ENCODE measurements around the gene RANBP1.

The RANBP1 gene

DNA sequence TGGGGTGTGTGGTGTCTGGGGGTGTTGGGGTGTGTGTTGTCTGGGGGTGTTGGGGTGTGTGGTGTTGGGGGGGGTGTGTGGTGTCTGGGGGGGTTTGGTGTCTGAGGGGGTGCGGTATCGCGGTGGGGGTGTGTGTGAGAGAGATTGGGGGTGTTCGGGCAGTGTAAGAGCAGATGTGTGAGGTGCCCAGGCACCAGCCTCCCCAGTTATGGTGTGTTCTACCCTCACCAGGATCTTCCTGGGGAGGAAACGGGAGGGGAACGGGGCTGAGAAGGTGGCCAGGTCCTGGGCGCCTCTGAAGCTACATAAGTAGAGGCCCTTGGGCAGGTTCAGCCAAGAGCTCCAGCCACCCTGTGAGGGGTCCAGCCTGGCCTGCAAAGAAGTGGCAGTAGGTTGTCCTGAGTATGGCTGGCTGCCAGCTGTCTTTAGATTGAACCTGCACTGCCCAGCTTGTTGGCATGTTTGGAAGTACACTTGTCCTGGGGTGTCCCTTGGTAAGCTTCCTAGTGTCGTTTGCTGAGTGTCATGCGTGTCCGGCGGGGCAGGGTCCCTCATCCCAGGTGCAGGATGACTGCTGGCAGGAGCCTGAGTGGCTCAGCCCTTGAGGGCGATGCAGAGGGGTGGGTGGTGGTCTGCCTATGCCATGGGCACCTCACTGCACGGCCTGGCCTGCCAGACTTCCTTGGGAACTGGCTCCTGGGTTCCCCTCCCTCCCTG, 7.6 kb downstream of the RANBP1 start:
- DNase-seq (ENCODE audit: low read depth in 3 of 3, low spot score in 1 of 3): no peak

DNA sequence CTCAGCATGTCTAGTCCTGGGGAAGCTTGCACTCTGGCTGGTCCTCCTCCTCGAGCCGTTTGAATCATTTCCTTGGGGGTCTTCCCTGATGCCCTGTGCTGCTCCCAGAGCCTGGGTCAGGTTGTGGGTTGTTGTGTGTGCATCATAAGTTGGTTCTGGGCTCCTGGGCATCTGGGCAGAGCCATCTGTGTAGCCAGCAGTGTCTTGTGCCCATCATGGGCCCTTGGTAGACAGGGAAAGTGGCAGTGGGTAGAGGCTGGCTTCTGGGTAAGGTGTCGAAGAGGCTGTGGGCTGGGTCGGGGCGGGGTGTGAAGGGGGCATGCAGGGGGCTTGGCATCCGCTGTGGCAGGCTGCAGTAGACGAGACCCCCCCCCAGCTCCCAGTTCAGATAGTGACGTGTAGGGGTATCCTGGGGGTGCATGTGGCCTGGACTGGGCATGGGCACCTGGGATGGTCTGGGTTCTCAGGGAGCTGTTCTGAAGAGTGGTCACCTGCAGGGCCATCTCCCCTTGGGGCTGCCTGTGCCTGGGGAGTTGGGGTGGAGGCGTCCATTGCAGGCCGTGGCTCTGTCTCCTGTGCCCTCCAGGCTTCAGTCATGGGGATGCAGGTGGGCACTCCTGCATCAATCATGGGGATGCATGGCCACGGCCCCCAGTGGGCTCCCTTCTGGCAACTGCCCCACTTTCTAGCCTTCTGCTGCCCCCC, 8.3 kb downstream of the RANBP1 start:
- DNase-seq (ENCODE audit: low read depth in 3 of 3, low spot score in 1 of 3): no peak

GRCh38 chr22:20125201-20126174, 9.6 kb downstream of the RANBP1 start:
- DNase-seq (ENCODE audit: low read depth in 3 of 3, low spot score in 1 of 3): no peak

DNA sequence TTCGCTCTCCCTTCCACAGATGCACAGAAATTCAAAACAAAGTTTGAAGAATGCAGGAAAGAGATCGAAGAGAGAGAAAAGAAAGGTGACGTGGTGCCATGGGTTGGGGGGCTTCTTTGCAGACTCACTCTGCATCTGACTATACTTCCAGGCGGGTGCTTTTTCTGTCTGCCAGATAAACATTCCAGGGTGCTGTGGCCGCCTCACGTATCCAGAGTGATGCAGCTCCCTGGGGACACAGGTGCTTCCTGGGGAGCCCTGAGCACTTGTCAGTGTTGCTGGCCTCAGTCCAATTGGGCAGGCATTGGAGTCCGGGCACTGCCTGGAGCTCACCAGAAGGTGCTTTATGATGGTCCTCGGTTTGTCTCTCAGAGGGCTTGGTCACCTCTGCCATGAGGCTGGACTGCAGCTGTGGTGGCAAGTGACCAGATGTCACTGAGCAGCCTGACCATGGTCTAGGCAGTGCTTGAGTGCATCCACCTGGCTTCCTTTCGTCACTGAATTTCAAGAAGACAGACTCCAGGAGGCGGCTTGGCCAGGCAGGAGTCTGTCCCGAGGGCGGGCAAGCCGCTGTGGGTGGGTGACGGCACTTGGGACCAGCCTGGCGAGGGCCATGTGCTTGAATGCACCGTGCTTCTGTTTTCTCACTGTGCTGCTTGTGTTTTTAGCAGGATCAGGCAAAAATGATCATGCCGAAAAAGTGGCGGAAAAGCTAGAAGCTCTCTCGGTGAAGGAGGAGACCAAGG, 10.6 kb downstream of the RANBP1 start:
- DNase-seq (ENCODE audit: low read depth in 3 of 3, low spot score in 1 of 3): no peak

GRCh38 chr22:20127318-20127868, 11.5 kb downstream of the RANBP1 start:
- no peak for DNase-seq (ENCODE audit: low read depth in 3 of 3, low spot score in 1 of 3)

DNA sequence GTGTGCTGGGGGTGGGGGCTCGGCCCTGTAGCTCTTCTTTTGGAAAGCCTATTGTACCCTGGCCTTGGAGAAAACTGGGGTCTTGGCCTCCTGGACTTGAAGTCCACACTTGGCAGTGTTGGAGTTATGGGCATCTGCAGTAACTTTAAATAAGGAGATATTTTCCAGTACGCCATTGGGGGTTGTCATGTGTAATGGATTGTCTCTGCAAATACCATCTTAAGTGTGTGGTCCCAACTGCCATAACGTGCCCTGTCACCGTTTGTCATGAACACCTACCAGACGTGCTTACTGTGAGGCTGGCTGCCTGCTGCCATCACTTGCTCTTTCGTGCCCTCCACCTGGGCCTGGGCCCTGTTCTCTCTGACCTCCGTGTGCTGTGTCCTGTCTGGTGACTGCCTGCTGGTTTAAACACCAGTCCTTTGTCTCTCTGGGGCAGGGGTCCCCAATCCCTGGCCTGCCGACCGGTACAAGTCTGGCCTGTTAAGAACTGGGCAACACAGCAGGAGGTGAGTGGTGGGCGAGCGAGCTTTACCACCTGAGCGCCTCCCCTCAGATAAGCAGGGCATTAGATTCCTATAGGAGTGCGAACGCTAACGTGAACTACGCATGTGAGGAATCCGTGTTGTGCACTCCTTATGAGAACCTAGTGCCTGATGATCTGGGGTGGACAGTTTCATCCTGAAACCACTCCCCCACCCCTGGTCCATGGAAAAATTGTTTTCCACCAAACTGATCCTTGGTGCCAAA, 12.1 kb downstream of the RANBP1 start:
- no peak for DNase-seq (ENCODE audit: low read depth in 3 of 3, low spot score in 1 of 3)

DNA sequence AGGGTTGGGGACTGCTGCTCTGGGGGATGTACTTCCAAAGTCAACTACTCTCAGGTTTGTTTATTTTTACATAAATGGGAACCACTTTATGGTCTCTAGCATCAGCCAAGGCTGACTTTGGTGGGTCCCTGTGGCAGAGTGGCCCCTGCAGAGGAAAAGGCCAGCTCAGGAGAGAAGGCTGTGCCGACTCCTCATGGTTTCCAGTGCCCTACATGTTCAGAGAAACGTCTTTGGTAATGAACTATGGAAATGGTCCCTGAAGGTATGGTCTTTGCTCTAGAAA, 12.7 kb downstream of the RANBP1 start:
- DNase-seq (ENCODE audit: low read depth in 3 of 3, low spot score in 1 of 3): no peak

GRCh38 chr22:20128902-20129746, 13.2 kb downstream of the RANBP1 start:
- no peak for DNase-seq (ENCODE audit: low read depth in 3 of 3, low spot score in 1 of 3)

DNA sequence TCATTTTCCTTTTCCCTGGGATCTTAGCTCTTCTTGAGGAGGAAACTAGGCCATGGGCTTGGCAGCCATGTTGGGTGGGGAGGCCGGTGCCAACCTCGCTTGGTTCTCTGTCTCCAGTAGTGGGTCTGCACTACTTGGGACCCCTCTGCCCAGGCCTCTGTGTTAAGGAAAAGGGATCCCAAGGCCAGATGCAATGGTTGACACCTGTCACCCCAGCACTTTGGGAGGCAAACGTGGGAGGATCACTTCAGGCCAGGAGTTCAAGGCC, 13.8 kb downstream of the RANBP1 start:
- no peak for DNase-seq (ENCODE audit: low read depth in 3 of 3, low spot score in 1 of 3)

GRCh38 chr22:20130319-20130718, 14.4 kb downstream of the RANBP1 start:
- no peak for DNase-seq (ENCODE audit: low read depth in 3 of 3, low spot score in 1 of 3)

- DNase-seq (ENCODE audit: low read depth in 3 of 3, low spot score in 1 of 3): peak; percentile 55 to 74 (median 63)
Observed at GRCh38 chr22:20130731-20131596, 15.1 kb downstream of the RANBP1 start.

- DNase-seq (ENCODE audit: low read depth in 3 of 3, low spot score in 1 of 3): peak in 1 of 3 donors; percentile 43
Observed at GRCh38 chr22:20131597-20131858, 15.6 kb downstream of the RANBP1 start, which contains the start of gene ZDHHC8. Gene ZDHHC8 (plus strand): TSS chr22:20131804. CDS start chr22:20131948, 144 bp downstream.

GRCh38 chr22:20131859-20132685, 16.2 kb downstream of the RANBP1 start:
- DNase-seq (ENCODE audit: low read depth in 3 of 3, low spot score in 1 of 3): no peak

DNA sequence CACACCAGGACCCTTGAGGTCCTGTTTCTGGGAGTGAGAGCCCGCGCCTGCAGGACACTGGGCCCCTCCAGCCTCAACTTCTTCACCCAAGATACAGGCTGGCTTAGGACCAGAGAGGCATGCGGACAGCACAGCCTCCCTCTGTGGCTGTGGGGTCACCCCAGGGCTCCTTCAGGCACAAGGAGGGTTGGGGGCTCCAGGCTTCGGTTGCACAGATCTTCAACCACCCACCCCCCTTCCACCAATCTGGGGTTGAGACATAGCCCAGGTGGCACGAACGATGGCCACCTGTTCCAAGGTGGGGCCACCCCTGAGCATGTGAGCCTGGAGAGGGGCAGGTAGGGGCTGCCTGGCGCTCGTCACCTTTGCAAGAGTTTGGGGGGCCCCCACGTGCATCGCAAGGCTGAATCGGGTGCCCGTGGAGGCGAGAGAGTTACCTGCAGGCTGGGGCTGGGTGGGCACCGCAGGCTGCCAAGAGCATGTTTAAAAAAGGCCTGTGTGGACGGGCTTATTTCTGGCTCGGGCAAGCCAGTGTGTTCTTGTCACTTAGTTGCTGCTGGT, 16.9 kb downstream of the RANBP1 start:
- DNase-seq (ENCODE audit: low read depth in 3 of 3, low spot score in 1 of 3): no peak

GRCh38 chr22:20133930-20134549, 18.1 kb downstream of the RANBP1 start:
- no peak for DNase-seq (ENCODE audit: low read depth in 3 of 3, low spot score in 1 of 3)

- DNase-seq (ENCODE audit: low read depth in 3 of 3, low spot score in 1 of 3): no peak
Observed at GRCh38 chr22:20135265-20135664, 19.4 kb downstream of the RANBP1 start.

Data from stimulated activated CD4-positive, alpha-beta T cell treated with anti-CD3 and anti-CD28 coated beads, TNF-alpha, amount 100 ng/mL, for 1 hour (primary cell).